Neuronal stem cell (in vitro differentiated cells): ENCODE results near the gene WDTC1.

Experiments
- DNase-seq: peaks from one replicate; pipeline ENCODE4 v3.0.0-alpha.2; 2013; ENCODE audit warnings: low spot score
- H2AFZ ChIP-seq: one replicate; pipeline ENCODE4 v1.6.1; 2013; ENCODE audit warnings: mild to moderate bottlenecking, low read length, inconsistent platforms
- H2AK5ac ChIP-seq: 2 replicates; pipeline ENCODE4 v1.6.1; 2013; ENCODE audit warnings: low read depth, mild to moderate bottlenecking, inconsistent platforms, low read length, moderate library complexity, mixed read lengths
- H2BK120ac ChIP-seq: 2 replicates; pipeline ENCODE4 v1.6.1; 2013; ENCODE audit warnings: low read depth, mild to moderate bottlenecking, inconsistent platforms, low read length, moderate library complexity, mixed read lengths
- H2BK12ac ChIP-seq: one replicate; pipeline ENCODE4 v1.6.1; 2013; ENCODE audit warnings: low read length, inconsistent platforms
- H2BK15ac ChIP-seq: 2 replicates; pipeline ENCODE4 v1.6.1; 2013; ENCODE audit warnings: mild to moderate bottlenecking, low read length, inconsistent platforms, mixed read lengths
- H2BK5ac ChIP-seq: one replicate; pipeline ENCODE4 v1.6.1; 2013; ENCODE audit warnings: inconsistent platforms, mild to moderate bottlenecking, low read length, moderate library complexity
- H3K14ac ChIP-seq: one replicate; pipeline ENCODE4 v1.6.1; 2013; ENCODE audit warnings: low read length, inconsistent platforms
- H3K18ac ChIP-seq: 2 replicates; pipeline ENCODE4 v1.6.1; 2013; ENCODE audit warnings: low read length, inconsistent platforms
- H3K23ac ChIP-seq: 2 replicates; pipeline ENCODE4 v1.6.1; 2013; ENCODE audit warnings: low read depth, mild to moderate bottlenecking, mixed read lengths, low read length, inconsistent platforms; ENCODE audit not compliant: poor library complexity
- H3K27ac ChIP-seq: replicated peaks from 3 replicates; pipeline ENCODE4 v1.5.1; 2013; ENCODE audit warnings: low read length, inconsistent platforms
- H3K27me3 ChIP-seq, 3 experiments: 2 replicates each; pipeline ENCODE4 v1.6.1; 2013; ENCODE audit warnings: low read length in 3 of 3, mild to moderate bottlenecking in 2 of 3, inconsistent platforms in 1 of 3, low read depth in 1 of 3, mixed read lengths in 1 of 3, moderate library complexity in 1 of 3; ENCODE audit not compliant: control insufficient read depth in 3 of 3, insufficient read depth in 3 of 3
- H3K36me3 ChIP-seq, 2 donors: replicated peaks in 1 of 2; 2 replicates each; pipeline ENCODE4 v1.6.1; 2013; ENCODE audit warnings: low read length in 2 of 2; ENCODE audit not compliant: control insufficient read depth in 2 of 2, insufficient read depth in 2 of 2
- H3K4ac ChIP-seq: 2 replicates; pipeline ENCODE4 v1.6.1; 2013; ENCODE audit warnings: inconsistent platforms, mild to moderate bottlenecking, low read length, moderate library complexity
- H3K4me1 ChIP-seq, 2 donors: 1 replicate in 1 of 2; 2 replicates in 1 of 2; pipeline ENCODE4 v1.6.1; 2013; ENCODE audit warnings: low read length in 2 of 2, low read depth in 1 of 2; ENCODE audit not compliant: control insufficient read depth in 2 of 2, insufficient read depth in 1 of 2
- H3K4me2 ChIP-seq: one replicate; pipeline ENCODE4 v1.6.1; 2013; ENCODE audit warnings: mild to moderate bottlenecking, low read length, inconsistent platforms; ENCODE audit not compliant: insufficient read depth, poor library complexity, severe bottlenecking
- H3K4me3 ChIP-seq, 2 donors: 2 replicates each; pipeline ENCODE4 v1.5.1; 2013; ENCODE audit warnings: low read length in 2 of 2, mild to moderate bottlenecking in 2 of 2, inconsistent platforms in 1 of 2, moderate library complexity in 1 of 2
- H3K79me1 ChIP-seq: one replicate; pipeline ENCODE4 v1.6.1; 2013; ENCODE audit warnings: low read depth, mild to moderate bottlenecking, inconsistent platforms, low read length, moderate library complexity
- H3K9ac ChIP-seq: one replicate; pipeline ENCODE4 v1.6.1; 2013; ENCODE audit warnings: mild to moderate bottlenecking, low read depth, low read length, inconsistent platforms; ENCODE audit not compliant: poor library complexity
- H3K9me3 ChIP-seq, 2 donors: replicated peaks in 1 of 2; 2 replicates each; pipeline versions ENCODE3 to v1.6.1; 2013; ENCODE audit warnings: low read length in 2 of 2, mild to moderate bottlenecking in 2 of 2, inconsistent platforms in 1 of 2, low read depth in 1 of 2, mixed read lengths in 1 of 2, moderate library complexity in 1 of 2; ENCODE audit not compliant: control insufficient read depth in 2 of 2, insufficient read depth in 1 of 2
- H4K8ac ChIP-seq: one replicate; pipeline ENCODE4 v1.6.1; 2013; ENCODE audit warnings: low read depth, mild to moderate bottlenecking, inconsistent platforms, low read length, moderate library complexity
- H4K91ac ChIP-seq: one replicate; pipeline ENCODE4 v1.6.1; 2013; ENCODE audit warnings: low read length, low read depth, mild to moderate bottlenecking, inconsistent platforms; ENCODE audit not compliant: poor library complexity
- WGBS, 2 donors: extraction: QIAGEN DNeasy Blood & Tissue Kit; methylation state at CpG; one replicate each; pipeline ENCODE4 v1.1.7; 2013; ENCODE audit warnings: missing lambda C conversion rate in 2 of 2, mixed read lengths in 1 of 2; ENCODE audit not compliant: insufficient read length in 2 of 2, insufficient replicate concordance in 1 of 2; ENCODE audit errors: extremely low coverage in 2 of 2; 5-methylcytosine and 5-hydroxymethylcytosine counted together

The WDTC1 gene

GRCh38 chr1:27356277-27356618 is 121.8 kb downstream of the WDTC1 start:
- H2BK12ac ChIP-seq, result no peak overlapping the region
- H2BK15ac ChIP-seq, result peak overlapping the region; percentile 42
- peak overlapping the region; percentile 93 for H2AK5ac ChIP-seq
- H3K4me3 ChIP-seq, result no peak overlapping the region
- H3K4me2 ChIP-seq, result no peak overlapping the region
- H3K23ac ChIP-seq, result no peak overlapping the region
- no peak overlapping the region for H4K8ac ChIP-seq
- H3K9ac ChIP-seq, result no peak overlapping the region
- H2BK5ac ChIP-seq, result peak overlapping the region; percentile 45
- H3K18ac ChIP-seq, result no peak overlapping the region
- H3K4ac ChIP-seq, result no peak overlapping the region
- H3K36me3 ChIP-seq, result peaks cover 3 to 57% of the 10 kb centered on the region in 2 donors
- H4K91ac ChIP-seq, result no peak overlapping the region
- no peak overlapping the region for H3K14ac ChIP-seq
- H3K79me1 ChIP-seq, result no peaks in the 10 kb centered on the region
- H2BK120ac ChIP-seq, result no peak overlapping the region
- DNase-seq, result no peak
- whole genome bisulfite sequencing, 2 donors, result no CpG with 5 or more reads among the region's 13 CpGs
- H3K27me3 ChIP-seq, result peaks cover 0 to 35% (median 9%) of the 10 kb centered on the region in 3 experiments
- no peak overlapping the region for H3K27ac ChIP-seq
- no peaks in the 10 kb centered on the region for H3K9me3 ChIP-seq
- no peak overlapping the region for H2AFZ ChIP-seq
- H3K4me1 ChIP-seq, result peaks cover 3 to 16% of the 10 kb centered on the region in 2 donors

- peaks cover 3 to 13% of the 10 kb centered on the region in 2 donors for H3K4me1 ChIP-seq
- no peak overlapping the region for H3K9ac ChIP-seq
- peak overlapping the region; percentile 75 for H3K23ac ChIP-seq
- no peaks in the 10 kb centered on the region for H3K9me3 ChIP-seq
- DNase-seq, result no peak
- no peak overlapping the region for H3K4ac ChIP-seq
- WGBS, 2 donors, result no CpG with 5 or more reads among the region's 37 CpGs
- H2BK15ac ChIP-seq, result peak overlapping the region; percentile 42
- H4K91ac ChIP-seq, result no peak overlapping the region
- peak overlapping the region; percentile 79 for H3K14ac ChIP-seq
- peak overlapping the region; percentile 60 for H2BK12ac ChIP-seq
- H3K18ac ChIP-seq, result peak overlapping the region; percentile 58
- peak overlapping the region; percentile 45 for H2BK5ac ChIP-seq
- no peak overlapping the region for H3K4me2 ChIP-seq
- peaks cover 0 to 39% (median 9%) of the 10 kb centered on the region in 3 experiments for H3K27me3 ChIP-seq
- H2AFZ ChIP-seq, result peak overlapping the region; percentile 74
- peak overlapping the region; percentile 93 for H2AK5ac ChIP-seq
- H3K79me1 ChIP-seq, result no peaks in the 10 kb centered on the region
- no peak overlapping the region for H3K4me3 ChIP-seq
- no peak overlapping the region for H2BK120ac ChIP-seq
- H3K27ac ChIP-seq, result no peak overlapping the region
- no peak overlapping the region for H4K8ac ChIP-seq
- H3K36me3 ChIP-seq, result peaks cover 3 to 61% of the 10 kb centered on the region in 2 donors
These were observed 122.3 kb downstream of the WDTC1 start for GRCh38 chr1:27356619-27357280.

- peak overlapping the region; percentile 36 for H3K4me2 ChIP-seq
- H2BK120ac ChIP-seq, result no peak overlapping the region
- no peak overlapping the region for H4K91ac ChIP-seq
- DNase-seq, result peak; percentile 69
- H3K9ac ChIP-seq, result peak overlapping the region; percentile 82
- peak overlapping the region; percentile 93 for H2BK12ac ChIP-seq
- H3K23ac ChIP-seq, result peak overlapping the region; percentile 92
- H3K4me3 ChIP-seq, result no peak overlapping the region
- H3K4ac ChIP-seq, result no peak overlapping the region
- peak overlapping the region; percentile 90 for H3K18ac ChIP-seq
- no peak overlapping the region for H2BK5ac ChIP-seq
- H2BK15ac ChIP-seq, result peak overlapping the region; percentile 93
- H3K36me3 ChIP-seq, result peaks cover 3 to 68% of the 10 kb centered on the region in 2 donors
- H3K4me1 ChIP-seq, result peaks cover 3 to 11% of the 10 kb centered on the region in 2 donors
- peaks cover 0 to 43% (median 9%) of the 10 kb centered on the region in 3 experiments for H3K27me3 ChIP-seq
- no CpG with 5 or more reads among the region's 40 CpGs for WGBS, 2 donors
- no peaks in the 10 kb centered on the region for H3K79me1 ChIP-seq
- peak overlapping the region; percentile 70 for H4K8ac ChIP-seq
- no peak overlapping the region for H3K14ac ChIP-seq
- H2AFZ ChIP-seq, result peak overlapping the region; percentile 74
- H2AK5ac ChIP-seq, result peak overlapping the region; percentile 96
- no peak overlapping the region for H3K27ac ChIP-seq
- H3K9me3 ChIP-seq, result no peaks in the 10 kb centered on the region
These were observed 123.0 kb downstream of the WDTC1 start for GRCh38 chr1:27357281-27358037.
